Fibroblast of lung (primary cell): ENCODE data around the gene TMEM19.

ENCODE experiments used
- CTCF ChIP-seq, 2 donors: IDR thresholded peaks in 1 of 2; conservative IDR thresholded peaks in 1 of 2; 1 replicate in 1 of 2; 2 replicates in 1 of 2; pipeline ENCODE4 v1.5.1; 2011 to 2012; ENCODE audit warnings: low read length in 2 of 2, control low read depth in 1 of 2, inconsistent platforms in 1 of 2, low read depth in 1 of 2, mild to moderate bottlenecking in 1 of 2
- EZH2 ChIP-seq: IDR thresholded peaks from 2 replicates; pipeline ENCODE4 v1.5.1; 2012; ENCODE audit warnings: low read length, control low read depth, mild to moderate bottlenecking; ENCODE audit errors: missing control alignments

- TF ChIP-seq CTCF (conservative IDR thresholded peaks at IDR 0.05 in 1 of 2, IDR thresholded peaks at IDR 0.05 in 1 of 2; ENCODE audit: low read depth in 1 of 2, low read length in 2 of 2) = no peak
- no peak for TF ChIP-seq EZH2
Measured at GRCh38 chr12:71649401-71649800, 36.5 kb upstream of the TMEM19 start.
